WTC11 (cell line): ENCODE measurements around the gene HIF3A.

ENCODE experiments used
- ARID4B ChIP-seq: sonication (generic); formaldehyde crosslinking; IDR thresholded peaks from 2 replicates; pipeline ENCODE4 v1.8.0; 2023; ENCODE audit warnings: missing genetic modification reagents, mild to moderate bottlenecking, borderline replicate concordance
- CTCF ChIP-seq: fragments of 200-600 bp; IDR thresholded peaks from 2 replicates; pipeline ENCODE4 v1.8.0; 2022; ENCODE audit warnings: antibody characterized with exemption
- E2F4 ChIP-seq: sonication (generic); formaldehyde crosslinking; IDR thresholded peaks from 2 replicates; pipeline ENCODE4 v1.8.1; 2022; ENCODE audit warnings: low read depth, mild to moderate bottlenecking, moderate library complexity, missing genetic modification reagents, borderline replicate concordance
- FOXK1 ChIP-seq: sonication (generic); formaldehyde crosslinking; IDR thresholded peaks from 2 replicates; pipeline ENCODE4 v1.8.0; 2022; ENCODE audit warnings: mild to moderate bottlenecking, moderate library complexity, missing genetic modification reagents
- MAX ChIP-seq: sonication (generic); formaldehyde crosslinking; IDR thresholded peaks from 2 replicates; pipeline ENCODE4 v1.8.0; 2022; ENCODE audit warnings: mild to moderate bottlenecking, missing genetic modification reagents
- NR1H2 ChIP-seq: sonication (generic); formaldehyde crosslinking; IDR thresholded peaks from 2 replicates; pipeline ENCODE4 v1.9.0; 2021; ENCODE audit warnings: mild to moderate bottlenecking, moderate library complexity, missing genetic modification reagents
- SP1 ChIP-seq: sonication (generic); formaldehyde crosslinking; conservative IDR thresholded peaks from 2 replicates; pipeline ENCODE4 v1.8.1; 2022; ENCODE audit warnings: missing genetic modification reagents
- ZNF138 ChIP-seq: sonication (generic); formaldehyde crosslinking; conservative IDR thresholded peaks from 2 replicates; pipeline ENCODE4 v1.8.1; 2022; ENCODE audit warnings: mild to moderate bottlenecking, moderate library complexity, missing genetic modification reagents
- ZSCAN18 ChIP-seq: fragments of 250-450 bp; sonication (Bioruptor Pico); IDR thresholded peaks from 2 replicates; pipeline ENCODE4 v2.1.2; 2022; ENCODE audit warnings: mild to moderate bottlenecking, moderate library complexity
- TF ChIP-seq, protein P1 (sequence below): sonication (generic); formaldehyde crosslinking; IDR thresholded peaks from 2 replicates; pipeline ENCODE4 v1.8.1; 2022; ENCODE audit warnings: missing genetic modification reagents, borderline replicate concordance

GRCh38 chr19:46367426-46367825 is 70.6 kb downstream of the HIF3A start:
- TF ChIP-seq SP1 (no peak), CTCF (no peak), E2F4 (CRISPR knock-in tag) (no peak), ZSCAN18 (CRISPR knock-in tag) (no peak), ZNF138 (CRISPR knock-in tag) (no peak), MAX (CRISPR knock-in tag) (no peak), FOXK1 (no peak), ARID4B (CRISPR knock-in tag) (no peak), NR1H2 (CRISPR knock-in tag) (no peak)
- TF ChIP-seq, protein P1, sequence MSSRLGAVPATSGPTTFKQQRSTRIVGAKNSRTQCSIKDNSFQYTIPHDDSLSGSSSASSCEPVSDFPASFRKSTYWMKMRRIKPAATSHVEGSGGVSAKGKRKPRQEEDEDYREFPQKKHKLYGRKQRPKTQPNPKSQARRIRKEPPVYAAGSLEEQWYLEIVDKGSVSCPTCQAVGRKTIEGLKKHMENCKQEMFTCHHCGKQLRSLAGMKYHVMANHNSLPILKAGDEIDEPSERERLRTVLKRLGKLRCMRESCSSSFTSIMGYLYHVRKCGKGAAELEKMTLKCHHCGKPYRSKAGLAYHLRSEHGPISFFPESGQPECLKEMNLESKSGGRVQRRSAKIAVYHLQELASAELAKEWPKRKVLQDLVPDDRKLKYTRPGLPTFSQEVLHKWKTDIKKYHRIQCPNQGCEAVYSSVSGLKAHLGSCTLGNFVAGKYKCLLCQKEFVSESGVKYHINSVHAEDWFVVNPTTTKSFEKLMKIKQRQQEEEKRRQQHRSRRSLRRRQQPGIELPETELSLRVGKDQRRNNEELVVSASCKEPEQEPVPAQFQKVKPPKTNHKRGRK (CRISPR knock-in tag): no peak
